ENCODE results near the gene SCAF1.
A peak's percentile ranks its signal among the peaks of the same experiment; 100 is the strongest.
"Not testable (repeated sequence)": the region's sequence is repeated elsewhere in the genome, so short reads cannot be mapped to it uniquely, and the experiment has no call there.

SCAF1 gene

DNA sequence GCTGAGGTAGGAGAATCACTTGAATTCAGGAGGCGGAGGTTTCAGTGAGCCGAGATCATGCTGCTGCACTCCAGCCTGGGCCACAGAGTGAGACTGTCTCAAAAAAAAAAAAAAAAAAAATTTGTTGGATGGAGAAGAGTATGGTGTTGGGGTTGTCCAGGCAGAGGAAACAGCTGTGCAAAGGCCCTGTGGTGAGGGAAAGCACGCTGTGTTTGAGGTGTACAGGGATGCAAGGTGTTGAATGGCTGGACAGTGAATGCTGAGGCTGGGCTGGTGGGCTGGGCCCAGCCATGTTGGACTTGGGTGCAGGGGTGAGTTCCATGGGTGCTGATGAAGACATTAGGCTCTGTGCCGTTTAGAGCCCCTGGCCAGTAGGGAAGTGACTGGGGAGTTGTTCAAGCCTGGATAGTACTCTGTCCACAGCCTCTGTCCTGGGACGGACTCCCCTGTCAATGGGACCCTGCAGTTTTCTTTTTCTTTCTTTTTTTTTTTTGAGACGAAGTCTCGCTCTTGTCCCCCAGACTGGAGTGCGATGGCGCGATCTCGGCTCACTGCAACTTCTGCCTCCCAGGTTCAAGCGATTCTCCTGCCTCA, 32.4 kb upstream of the SCAF1 start:
- DNase-seq, result no peak

DNA sequence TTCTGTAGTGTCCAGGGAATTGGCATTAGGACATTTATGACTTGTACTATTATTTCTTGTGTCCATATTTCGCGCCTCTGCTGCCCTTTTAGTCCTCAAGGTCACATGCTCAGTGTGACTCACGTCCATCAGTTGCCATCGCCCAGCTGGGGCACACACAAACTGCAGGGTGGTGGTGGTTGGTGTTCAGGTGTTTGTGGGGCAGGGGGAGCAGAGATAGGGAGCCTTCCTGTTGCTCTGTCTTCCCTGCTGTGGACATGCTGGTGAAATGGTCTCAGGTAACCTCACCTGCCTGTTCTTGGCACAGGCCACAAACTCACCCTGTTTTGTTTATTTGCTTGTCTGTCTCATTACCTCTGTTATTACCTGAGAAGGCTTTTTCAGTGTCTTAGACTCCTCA, 28.6 kb upstream of the SCAF1 start:
- DNase-seq, result no peak

DNA sequence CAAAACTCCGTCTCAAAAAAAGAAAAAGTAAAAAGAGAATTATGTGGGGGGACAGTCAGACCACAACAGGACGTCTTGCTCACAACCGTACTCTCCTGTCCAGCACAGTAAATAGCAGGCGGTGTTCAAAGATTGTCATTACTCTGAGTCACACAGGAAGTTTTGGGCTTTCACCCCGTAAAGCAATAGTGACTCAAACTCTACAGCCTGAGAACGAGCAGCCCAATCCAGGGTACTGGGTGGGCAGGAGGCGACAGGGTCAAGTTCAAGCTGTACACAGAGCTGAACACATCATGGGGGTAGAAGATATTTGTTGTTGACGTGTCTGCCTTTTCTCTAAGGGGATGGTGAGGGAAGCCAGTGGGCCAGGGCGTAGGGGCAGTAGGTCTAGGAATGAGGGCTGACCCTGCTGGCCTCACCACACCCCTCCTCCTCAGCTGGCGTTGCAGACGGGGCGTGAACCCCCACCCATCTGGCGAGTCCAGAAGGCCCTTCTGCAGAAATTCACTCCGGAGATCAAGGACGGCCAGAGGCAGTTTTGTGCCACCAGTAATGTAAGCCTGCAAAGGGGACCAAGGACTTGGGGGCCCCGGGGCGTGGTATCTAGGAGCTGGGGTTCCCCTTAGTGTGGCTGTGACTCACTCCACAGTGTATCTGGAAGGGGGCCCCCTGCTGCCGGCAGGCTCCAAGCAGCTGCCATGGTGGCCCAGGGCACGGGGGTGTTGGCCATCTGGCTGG, 27.7 kb upstream of the SCAF1 start:
- no peak for DNase-seq

DNA sequence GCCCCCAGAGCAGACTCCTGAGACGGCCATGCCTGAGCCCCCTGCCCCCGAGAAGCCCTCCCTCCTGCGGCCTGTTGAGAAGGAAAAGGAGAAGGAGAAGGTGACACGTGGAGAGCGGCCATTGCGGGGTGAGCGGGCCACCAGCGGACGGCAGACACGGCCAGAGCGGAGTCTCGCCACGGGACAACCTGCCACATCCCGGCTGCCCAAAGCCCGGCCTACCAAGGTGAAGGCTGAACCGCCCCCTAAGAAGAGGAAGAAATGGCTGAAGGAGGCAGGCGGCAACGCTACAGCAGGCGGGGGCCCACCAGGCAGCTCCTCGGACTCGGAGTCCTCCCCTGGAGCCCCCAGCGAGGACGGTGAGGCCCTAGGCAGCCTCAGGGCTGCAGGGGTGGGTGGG, 26.1 kb upstream of the SCAF1 start:
- DNase-seq, result no peak

DNA sequence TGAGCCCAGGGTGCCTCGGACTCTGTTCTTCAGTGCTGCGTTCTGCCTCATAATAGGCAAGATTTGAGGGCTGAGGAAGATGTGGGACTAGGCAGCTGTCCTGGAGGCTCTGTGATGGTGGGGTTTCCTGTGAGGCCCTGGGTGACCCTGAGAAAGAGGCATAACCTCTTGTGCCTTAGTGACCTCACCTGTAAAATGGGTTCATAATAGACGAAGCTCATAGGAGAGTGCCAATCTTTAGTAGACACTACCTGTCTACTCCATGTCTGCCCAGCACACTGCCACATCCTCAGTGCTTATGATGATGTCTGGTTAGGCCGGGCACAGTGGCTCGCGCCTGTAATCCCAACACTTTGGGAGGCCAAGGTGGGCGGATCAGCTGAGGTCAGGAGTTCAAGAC, 25.5 kb upstream of the SCAF1 start:
- DNase-seq, result no peak

DNA sequence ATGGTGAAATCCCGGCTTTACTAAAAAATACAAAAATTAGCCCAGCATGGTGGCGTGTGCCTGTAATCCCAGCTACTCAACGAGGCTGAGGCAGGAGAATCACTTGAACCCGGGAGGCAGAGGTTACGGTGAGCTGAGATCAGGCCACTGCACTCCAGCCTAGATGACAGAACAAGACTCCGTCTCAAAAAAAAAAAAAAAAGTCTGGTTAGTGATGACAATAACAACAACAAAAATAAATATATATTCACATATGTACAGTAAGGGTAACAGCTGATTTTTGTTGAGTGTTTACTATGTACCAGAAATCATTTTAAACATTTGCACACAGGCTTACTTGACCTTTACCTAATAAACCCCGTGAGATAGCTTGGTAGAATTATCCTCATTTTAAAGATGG, 25.1 kb upstream of the SCAF1 start:
- no peak for DNase-seq

DNA sequence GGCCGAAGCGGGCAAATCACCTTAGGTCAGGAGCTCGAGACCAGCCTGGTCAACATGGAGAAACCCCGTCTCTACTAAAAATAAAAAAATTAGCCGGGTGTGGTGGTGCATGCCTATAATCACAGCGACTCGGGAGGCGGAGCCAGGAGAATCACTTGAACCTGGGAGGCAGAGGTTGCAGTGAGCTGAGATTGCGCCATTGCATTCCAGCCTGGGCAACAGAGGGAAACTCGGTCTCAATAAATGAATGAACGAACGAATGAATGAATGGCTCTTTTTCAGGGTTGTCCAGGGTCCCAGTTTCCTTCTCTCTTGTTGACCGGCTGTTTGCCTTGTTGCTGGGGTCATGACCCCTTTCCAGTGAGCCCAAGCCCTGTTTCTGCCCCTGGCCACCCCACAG, 24.1 kb upstream of the SCAF1 start:
- not testable (repeated sequence) for DNase-seq

DNA sequence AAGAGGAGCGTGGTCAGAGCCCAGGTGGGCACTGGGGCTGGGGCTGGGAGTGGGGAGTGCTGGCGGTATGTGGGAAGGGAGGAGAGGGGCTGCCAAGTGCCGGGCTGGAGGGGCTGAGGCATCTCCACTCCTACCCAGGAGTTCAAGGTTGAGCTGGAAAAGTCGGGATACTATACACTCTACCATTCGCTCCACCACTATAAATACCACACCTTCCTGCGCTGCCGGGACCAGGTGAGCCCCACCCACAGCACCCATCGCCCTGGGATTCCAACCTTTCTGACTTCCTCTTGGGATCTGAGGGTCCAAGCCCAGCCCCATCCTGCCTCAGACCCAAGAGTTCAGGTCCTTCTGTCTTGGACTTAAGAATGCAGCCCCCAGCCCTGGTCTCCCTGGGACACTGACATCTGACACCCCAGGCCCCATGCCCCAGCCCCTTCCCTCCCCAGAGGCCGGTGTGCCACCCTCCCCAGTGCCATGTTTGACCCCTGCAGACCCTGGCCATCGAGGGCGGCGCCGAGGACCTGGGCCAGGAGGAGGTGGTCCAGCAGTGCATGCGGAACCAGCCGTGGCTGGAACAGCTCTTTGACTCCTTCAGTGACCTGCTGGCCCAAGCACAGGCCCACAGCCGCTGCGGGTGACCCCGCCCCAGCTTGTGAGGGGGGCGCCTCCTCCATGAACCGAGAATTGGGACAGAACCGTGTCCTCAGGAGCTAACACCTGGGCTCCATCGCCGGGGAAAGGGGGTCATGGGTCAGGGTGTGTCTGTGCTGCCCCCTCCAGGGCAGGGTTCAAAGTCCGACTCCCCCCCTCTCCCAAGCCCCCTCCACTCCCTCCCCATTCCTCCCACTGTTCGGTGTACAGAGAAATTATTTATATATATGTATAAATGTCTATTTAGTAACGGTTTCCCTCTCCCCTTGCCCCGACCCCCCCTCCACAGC, 16.8 kb upstream of the SCAF1 start:
- no peak for DNase-seq

DNA sequence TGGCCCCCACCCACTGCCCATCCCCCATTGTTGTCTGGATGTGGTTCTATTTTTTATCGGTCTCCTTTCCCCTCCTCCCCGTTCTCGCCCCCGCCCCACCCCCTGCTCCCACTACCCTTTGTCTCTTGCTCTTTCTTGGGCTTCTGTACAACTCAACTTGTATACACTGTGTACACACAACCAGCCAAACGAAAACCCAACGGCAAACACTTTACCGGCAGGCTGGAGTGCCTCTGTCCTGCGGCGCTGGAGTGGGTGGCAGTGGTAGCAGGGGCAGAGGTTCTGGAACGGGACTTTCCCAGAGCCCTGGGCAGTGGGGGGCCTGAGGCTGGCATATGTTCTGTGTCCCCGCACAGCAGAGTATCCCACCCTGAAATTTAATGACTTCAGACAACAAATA, 15.8 kb upstream of the SCAF1 start:
- DNase-seq, result no peak

DNA sequence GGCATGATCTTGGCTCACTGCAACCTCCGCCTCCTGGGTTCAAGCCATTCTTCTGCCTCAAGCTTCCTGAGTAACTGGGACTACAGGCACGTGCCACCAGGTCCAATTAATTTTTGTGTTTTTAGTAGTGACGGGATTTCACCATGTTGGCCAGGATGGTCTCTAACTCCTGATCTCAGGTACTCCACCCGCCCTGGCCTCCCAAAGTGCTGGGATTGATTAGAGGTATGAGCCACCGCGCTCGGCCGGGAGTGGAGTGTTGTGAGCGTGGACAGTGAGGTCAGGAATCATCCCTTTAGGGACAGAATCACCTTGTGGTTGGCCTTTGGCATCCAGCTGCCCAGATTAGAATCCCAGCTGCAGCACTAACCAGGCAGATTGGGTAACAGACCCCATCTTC, 12.3 kb upstream of the SCAF1 start:
- no peak for DNase-seq

DNA sequence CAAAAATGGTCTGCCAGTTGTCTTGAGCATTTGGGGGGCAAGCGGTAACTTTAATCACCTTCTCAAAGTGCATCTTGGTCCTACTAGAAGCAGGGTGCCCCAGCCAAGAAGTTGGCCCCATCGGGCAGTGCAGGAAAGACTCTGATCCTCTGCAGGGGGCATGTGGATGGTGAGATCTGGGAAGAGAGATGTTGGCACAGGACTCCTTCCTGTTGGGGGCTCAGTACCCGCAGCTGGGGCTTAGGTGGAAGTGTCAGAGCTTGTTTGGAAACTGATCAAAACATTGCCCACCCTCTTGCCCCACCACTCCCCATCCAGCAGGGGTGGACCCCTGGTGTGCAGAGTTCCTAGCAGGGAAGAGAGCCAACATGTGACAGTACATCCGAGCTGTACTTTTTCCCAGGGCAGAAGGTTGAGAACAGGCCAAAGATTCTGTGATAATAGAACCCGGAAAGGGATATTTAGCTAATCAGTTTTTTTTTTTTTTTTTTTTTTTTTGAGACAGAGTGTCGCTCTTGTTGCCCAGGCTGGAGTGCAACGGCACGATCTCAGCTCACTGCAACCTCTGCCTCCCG, 10.9 kb upstream of the SCAF1 start:
- no peak for DNase-seq

DNA sequence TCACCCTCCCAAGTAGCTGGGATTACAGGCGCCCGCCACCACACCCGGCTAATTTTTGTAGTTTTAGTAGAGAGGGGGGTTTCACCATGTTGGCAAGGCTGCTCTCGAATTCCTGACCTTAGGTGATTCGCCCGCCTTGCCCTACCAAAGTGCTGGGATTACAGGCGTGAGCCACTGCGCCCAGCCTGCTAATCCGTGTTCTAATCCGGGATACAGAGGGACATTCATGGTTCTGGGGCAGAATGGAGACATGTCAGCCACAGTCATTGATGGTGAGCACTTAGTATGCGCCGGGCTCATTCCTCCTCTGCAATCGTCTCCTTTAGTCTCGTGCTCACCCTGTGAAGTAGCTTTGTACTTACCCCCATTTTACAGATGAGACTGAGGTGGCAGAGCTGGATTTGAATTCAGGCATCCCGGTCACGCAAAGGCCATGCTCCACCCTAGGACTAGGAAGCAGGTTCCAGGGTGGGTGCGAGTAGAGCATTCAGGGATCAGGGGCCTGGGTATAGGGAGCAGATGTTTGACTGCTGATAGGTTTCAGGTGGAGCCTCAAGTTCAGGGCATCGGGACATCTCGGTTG, 10.3 kb upstream of the SCAF1 start:
- no peak for DNase-seq

DNA sequence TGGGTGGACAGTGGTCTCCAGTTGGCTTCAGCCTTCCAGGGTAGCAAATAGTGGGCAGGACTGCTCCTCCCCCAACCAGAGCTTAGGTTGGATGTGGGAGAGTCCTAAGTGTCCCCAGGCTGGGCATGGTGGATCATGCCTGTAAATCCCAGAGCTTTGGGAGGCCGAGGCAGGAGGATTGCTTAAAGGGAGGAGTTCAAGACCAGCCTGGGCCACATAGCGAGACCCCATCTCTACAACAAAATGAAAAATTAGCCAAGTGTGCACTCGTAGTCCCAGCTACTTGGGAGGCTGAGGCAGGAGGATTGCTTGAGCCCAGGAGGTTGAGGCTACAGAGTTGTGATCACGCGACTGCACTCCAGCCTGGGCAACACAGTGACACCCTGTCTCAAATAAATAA, 9.4 kb upstream of the SCAF1 start:
- DNase-seq, result no peak

DNA sequence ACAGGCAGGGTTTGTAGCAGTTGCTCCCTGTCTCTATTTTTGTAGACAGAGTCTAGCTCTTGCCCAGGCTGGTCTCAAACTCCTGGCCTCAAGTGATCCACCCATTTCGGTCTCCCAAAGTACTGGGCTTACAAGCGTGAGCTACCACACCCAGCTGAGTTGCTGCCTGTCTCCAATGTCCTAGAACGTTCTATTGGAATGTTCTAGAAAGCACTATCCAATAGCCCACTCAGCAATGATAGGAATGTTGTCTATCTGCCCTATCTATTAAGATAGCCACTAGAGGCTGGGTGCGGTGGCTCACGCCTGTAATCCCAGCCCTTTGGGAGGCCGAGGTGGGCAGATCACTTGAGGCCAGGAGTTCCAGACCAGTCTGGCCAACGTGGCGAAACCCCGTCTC, 8.7 kb upstream of the SCAF1 start:
- DNase-seq, result not testable (repeated sequence)

DNA sequence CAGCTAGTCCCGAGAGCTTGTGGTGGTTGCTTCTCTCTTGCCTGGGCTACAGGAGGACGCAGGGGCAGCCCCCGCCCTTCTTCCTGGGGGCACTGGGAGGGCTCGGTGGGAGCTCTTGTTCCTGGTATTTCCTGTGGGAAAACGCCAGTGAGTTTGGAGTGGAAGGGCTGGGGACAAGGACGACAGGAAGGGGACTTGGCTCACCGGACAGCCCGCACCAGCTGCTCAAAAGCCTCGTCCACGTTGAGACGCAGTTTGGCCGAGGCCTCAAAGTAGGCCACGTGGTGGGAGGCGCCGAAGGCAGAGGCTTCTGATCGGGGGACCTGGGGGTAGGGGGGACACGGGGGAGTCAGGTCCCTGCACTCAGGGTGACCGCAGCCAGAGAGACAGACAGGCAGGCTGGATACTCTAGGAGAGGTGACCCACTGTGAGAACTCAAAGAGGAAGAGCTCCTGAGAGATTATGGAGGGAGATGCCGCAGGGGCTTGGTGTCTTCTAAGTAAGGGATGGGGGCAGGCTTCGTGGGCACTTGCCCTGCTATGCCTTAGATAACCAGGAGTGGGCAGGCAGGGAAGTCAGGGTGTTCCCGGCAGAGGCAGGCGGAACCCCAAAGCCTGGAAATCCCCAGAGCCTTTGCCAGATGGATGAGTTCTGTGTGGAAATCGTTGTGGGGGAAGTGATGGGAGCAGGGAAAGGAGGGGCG, 6.3 kb upstream of the SCAF1 start:
- no peak for DNase-seq

DNA sequence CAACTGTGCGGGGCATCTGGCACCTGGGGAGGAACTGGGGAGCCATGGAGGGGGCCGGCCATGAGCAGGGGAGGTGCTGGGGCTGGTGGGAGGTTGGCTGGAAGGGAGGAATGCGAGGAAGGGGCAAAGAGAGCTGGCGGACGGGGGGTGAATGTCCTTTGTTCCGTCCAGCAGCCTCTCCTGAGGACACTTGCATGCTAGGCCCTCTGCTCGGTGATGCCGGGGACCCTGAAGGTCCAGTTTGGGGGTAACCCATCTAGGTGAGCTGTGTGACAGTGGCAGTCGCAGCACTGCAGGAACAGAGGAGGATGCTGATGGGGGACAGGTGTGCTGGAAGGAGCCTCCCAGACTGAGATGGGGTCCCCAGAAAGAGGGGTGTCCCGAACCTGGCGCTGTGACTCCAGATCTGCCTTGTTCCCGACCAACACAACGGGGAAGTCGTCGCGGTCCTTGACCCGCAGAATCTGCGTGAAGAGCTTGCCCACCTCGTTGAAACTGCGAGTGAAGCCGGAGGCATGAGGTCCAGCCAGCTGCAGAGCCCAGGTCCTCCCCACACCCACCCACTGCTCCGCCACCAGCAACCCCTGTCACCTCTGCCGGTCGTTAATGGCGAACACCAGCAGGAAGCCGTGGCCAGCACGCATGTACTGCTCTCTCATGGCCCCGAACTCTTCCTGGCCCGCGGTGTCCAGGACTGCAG, 5.6 kb upstream of the SCAF1 start:
- DNase-seq, result no peak

DNA sequence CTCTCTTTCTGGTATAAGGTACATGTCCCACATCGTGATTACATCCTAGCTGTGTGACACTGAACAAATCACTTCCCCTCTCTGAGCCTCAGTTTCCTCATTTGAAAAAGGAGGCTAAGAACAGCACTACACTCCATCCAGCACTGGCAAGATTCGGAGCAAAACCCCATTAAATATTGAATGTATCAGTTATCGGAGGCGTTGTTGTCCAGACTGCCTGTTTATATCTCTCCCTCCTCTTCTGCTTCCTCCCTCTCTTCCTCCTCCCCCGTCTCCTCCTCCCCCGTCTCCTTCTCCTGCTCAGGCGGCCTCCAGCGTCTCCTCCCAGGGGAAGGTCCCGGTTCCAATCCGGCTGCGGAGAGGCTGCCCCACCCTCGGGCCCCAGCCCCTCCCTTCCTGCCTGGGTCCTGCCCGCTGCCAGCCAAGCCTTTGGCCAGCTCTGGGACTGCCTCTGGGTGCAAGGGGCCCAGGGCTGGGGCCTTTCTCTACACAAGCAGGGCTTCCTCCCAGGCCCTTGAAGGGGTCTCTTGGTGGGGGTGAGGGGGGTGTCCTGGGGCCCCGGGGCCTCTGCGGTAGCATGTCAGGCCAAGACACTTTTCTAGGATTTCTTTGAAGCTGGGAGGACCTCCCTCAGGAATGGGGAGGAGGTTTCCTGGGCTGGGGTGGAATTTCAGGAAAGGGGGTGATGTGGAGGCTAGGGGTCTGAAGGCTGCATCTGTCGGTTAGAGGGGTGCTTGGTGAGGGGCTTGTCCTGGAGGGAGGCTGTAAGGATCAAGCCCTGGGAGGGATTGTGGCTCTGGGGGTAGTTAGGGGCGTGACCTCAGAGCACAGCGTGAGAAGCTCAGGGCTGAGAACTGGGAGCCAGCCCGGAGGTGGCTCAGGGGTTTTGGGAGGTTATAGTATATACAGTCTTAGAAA, 3.9 kb upstream of the SCAF1 start:
- DNase-seq, result no peak

DNA sequence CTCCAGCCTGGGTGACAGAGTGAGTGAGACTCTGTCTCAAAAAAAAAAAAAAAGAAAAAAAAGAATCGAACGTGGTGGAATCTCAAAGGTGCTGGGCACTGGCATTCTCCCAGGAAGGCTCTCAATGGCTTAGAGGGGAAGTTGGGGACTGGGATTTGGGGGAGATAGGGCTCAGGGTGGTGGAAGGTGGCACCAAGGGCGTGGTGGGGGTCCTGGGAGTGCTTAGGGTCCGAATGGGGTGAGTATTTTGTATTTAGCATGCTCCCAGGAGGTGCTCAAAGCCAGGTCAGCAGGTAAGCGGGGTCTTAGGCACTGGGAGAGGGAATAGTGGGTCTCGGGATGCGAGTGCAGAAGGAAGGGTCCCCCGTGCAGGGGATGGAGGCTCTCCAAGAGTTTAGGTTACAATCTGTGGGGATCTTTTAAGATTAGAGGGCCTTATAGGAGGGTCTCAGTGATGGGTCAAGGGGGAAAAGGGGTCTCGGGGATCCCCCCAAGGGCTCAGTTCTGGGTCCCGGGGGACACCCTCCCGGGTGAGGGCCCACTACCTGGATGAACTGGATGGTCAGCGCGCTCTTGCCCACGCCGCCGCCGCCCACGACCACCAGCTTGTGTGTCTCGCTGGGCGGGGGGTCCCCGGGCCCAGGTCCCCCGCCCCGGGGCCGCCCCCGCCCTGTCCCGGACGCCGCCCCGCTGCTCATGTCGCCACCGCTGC, 2.5 kb upstream of the SCAF1 start:
- peak; percentile 52 for DNase-seq

DNA sequence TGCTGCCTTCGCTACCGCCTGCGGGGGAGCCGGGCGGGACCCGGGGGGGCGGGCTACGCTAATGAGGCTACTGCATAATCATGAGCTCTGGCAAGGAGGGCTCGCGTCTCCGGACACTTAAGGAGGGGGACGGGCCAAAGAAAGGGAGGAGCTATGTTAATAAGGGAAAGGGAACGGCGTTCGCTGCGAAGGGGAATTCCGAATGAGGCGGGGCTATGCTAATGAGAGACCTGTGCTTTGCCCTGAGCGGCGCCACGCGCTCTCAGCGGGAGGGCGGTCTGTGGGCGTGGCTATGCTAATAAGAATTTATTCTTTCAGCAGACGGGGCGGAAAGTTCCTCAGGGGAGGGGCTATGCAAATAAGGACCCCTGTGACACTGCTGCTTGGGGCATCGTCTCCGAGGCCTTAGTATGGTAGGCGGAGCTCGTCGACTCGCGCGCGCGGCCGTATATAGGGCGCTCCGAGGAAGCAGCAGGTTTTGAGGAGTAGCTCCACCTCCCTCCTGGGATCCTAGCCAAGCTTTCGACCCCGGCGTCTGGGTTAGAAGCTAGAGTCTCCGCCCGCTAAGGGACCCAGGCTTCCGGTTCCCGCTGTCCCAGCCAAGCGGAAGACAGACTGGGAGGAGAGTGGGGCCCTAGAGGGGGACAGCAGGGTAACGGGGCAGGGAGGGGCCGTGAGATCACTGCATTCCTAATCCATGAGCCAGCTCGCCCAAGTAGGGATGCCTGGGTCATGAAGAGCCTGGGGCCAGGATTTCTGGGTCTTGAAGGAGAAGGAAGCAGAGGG, 1.7 kb upstream of the SCAF1 start, which contains the start of gene RRAS:
TSS of gene RRAS (minus strand) at position 31 of the 786 bp plus-strand sequence. CDS start 45 bp downstream, outside the sequence.
- peak; percentile 94 for DNase-seq
